HG02678 (cell line): Measurements from ENCODE around the gene RRP9.
"Not testable (repeated sequence)": the region's sequence is repeated elsewhere in the genome, so short reads cannot be mapped to it uniquely, and the experiment has no call there.

Source experiments
- ATAC-seq: cut with Tn5 transposase; IDR thresholded peaks from one replicate; pipeline ENCODE4 v1.9.1; 2021; ENCODE audit warnings: mild to moderate bottlenecking, moderate library complexity; ENCODE audit not compliant: unreplicated experiment

The RRP9 gene

GRCh38 chr3:51940648-51941462 lies 849 bp downstream of the RRP9 start:
- ATAC-seq, result no peak

GRCh38 chr3:51938780-51939425 lies 2.8 kb downstream of the RRP9 start:
- no peak for ATAC-seq

GRCh38 chr3:51937611-51938450 lies 3.9 kb downstream of the RRP9 start:
- no peak for ATAC-seq

GRCh38 chr3:51937014-51937413 lies 4.7 kb downstream of the RRP9 start:
- ATAC-seq, result no peak

GRCh38 chr3:51935886-51936755 lies 5.6 kb downstream of the RRP9 start:
- ATAC-seq, result no peak

GRCh38 chr3:51934991-51935885 lies 6.5 kb downstream of the RRP9 start:
- no peak for ATAC-seq

- no peak for ATAC-seq
Measured at GRCh38 chr3:51934139-51934850, 7.4 kb downstream of the RRP9 start.

GRCh38 chr3:51933471-51934138 lies 8.1 kb downstream of the RRP9 start:
- ATAC-seq, result no peak

GRCh38 chr3:51932471-51933370 lies 9.0 kb downstream of the RRP9 start:
- no peak for ATAC-seq

- ATAC-seq, result no peak
Measured at GRCh38 chr3:51931756-51932155, 9.9 kb downstream of the RRP9 start.

GRCh38 chr3:51930439-51930838 lies 11.3 kb downstream of the RRP9 start:
- ATAC-seq, result no peak

- ATAC-seq, result no peak
Measured at GRCh38 chr3:51929420-51930003, 12.2 kb downstream of the RRP9 start.

GRCh38 chr3:51928981-51929380 lies 12.7 kb downstream of the RRP9 start:
- not testable (repeated sequence) for ATAC-seq

GRCh38 chr3:51928438-51928837 lies 13.3 kb downstream of the RRP9 start:
- ATAC-seq, result no peak

- no peak for ATAC-seq
Measured at GRCh38 chr3:51927061-51927977, 14.4 kb downstream of the RRP9 start.

GRCh38 chr3:51921081-51921578 lies 20.6 kb downstream of the RRP9 start:
- no peak for ATAC-seq
